PFSK-1 (cell line): Measurements from ENCODE around the gene BEGAIN.

Source experiments
- POLR2AphosphoS5 ChIP-seq: IDR thresholded peaks from 2 replicates; pipeline ENCODE4 v1.6.1; 2012; ENCODE audit warnings: low read depth, mild to moderate bottlenecking, control low read depth, low read length, moderate library complexity
- TAF1 ChIP-seq: IDR thresholded peaks from 2 replicates; pipeline ENCODE4 v1.6.1; 2012; ENCODE audit warnings: low read length, control low read depth, borderline replicate concordance; ENCODE audit not compliant: insufficient read depth
- TF ChIP-seq, protein P1 (sequence below), 2 experiments: IDR thresholded peaks; 2 replicates each; pipeline versions ENCODE4 v1.6.1 to v1.8.0; 2011 to 2012; ENCODE audit warnings: low read depth in 2 of 2, low read length in 2 of 2, control low read depth in 1 of 2, inconsistent platforms in 1 of 2, mild to moderate bottlenecking in 1 of 2, moderate library complexity in 1 of 2; ENCODE audit not compliant: insufficient read depth in 1 of 2

DNA sequence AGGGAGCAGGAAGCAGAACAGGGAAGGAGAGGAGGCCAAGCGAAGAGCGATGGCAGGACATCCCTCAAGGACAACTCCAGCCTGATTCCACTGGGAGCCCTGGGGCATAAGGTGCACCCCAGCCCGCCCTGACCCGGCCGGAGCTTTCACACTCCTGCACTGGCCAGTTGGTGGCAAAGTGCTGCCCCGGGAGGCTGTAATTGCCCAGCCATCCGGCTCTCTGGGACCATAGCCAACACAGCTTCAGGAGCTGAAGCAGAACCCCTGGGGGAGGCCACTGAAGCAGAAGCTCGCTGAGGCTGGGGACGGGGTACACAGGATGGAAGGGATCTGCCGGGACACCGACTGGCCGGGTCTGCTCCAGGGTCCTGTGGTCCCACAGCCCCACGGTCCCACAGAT lies 41.9 kb upstream of the BEGAIN start:
- TF ChIP-seq TAF1 (no peak), POLR2AphosphoS5 (no peak)
- TF ChIP-seq, protein P1, sequence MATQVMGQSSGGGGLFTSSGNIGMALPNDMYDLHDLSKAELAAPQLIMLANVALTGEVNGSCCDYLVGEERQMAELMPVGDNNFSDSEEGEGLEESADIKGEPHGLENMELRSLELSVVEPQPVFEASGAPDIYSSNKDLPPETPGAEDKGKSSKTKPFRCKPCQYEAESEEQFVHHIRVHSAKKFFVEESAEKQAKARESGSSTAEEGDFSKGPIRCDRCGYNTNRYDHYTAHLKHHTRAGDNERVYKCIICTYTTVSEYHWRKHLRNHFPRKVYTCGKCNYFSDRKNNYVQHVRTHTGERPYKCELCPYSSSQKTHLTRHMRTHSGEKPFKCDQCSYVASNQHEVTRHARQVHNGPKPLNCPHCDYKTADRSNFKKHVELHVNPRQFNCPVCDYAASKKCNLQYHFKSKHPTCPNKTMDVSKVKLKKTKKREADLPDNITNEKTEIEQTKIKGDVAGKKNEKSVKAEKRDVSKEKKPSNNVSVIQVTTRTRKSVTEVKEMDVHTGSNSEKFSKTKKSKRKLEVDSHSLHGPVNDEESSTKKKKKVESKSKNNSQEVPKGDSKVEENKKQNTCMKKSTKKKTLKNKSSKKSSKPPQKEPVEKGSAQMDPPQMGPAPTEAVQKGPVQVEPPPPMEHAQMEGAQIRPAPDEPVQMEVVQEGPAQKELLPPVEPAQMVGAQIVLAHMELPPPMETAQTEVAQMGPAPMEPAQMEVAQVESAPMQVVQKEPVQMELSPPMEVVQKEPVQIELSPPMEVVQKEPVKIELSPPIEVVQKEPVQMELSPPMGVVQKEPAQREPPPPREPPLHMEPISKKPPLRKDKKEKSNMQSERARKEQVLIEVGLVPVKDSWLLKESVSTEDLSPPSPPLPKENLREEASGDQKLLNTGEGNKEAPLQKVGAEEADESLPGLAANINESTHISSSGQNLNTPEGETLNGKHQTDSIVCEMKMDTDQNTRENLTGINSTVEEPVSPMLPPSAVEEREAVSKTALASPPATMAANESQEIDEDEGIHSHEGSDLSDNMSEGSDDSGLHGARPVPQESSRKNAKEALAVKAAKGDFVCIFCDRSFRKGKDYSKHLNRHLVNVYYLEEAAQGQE (IDR thresholded peaks at IDR 0.05; ENCODE audit: insufficient read depth in 1 of 2, low read depth in 2 of 2, low read length in 2 of 2) = no peak
